PC-3 (cell line): ENCODE measurements around the gene S100A7. TPM values are rescaled to one million over a fixed set of nuclear protein-coding genes. Genes with fewer than 3 reads are reported as not detected.

Experiments used
- ATAC-seq: fragments of 200-7000 bp; cut with Tn5 transposase; 2 replicates; pipeline ENCODE4 v1.9.1; 2020; ENCODE audit warnings: mild to moderate bottlenecking, moderate library complexity
- Bru-seq: library from RNA; stranded (reverse); fragments of 400-500 nt; gene quantifications from one replicate; lab custom pipeline; 2021; lab: Mats Ljungman, UMichigan
- BruChase-seq, 2 experiments: library from RNA; stranded (reverse); fragments of 400-500 nt; gene quantifications; one replicate each; lab custom pipeline; 2021; lab: Mats Ljungman, UMichigan
- BruUV-seq: library from RNA; stranded (reverse); fragments of 400-500 nt; replicated peaks from 2 replicates; lab custom pipeline; 2021; lab: Mats Ljungman, UMichigan
- CTCF ChIA-PET: fragments of 300-600 bp; sonication (Branson Sonifier 250); formaldehyde crosslinking; loops from one replicate; lab custom pipeline; 2022; ENCODE audit warnings: antibody characterized with exemption; lab: Charles Lee
- POLR2A ChIA-PET: fragments of 300-600 bp; sonication (Branson Sonifier 250); formaldehyde crosslinking; loops from one replicate; lab custom pipeline; 2022; ENCODE audit warnings: antibody characterized with exemption; ENCODE audit not compliant: unreplicated experiment; lab: Charles Lee
- DNase-seq: peaks from one replicate; pipeline ENCODE4 v3.0.0-alpha.2; 2015
- H2AFZ ChIP-seq: fragments of 300-600 bp; sonication (generic); 2 replicates; pipeline ENCODE4 v1.6.0; 2016; ENCODE audit warnings: antibody characterized with exemption, low read length
- H3F3A ChIP-seq: fragments of 300-600 bp; sonication (generic); one replicate; pipeline ENCODE4 v1.6.0; 2017; ENCODE audit warnings: antibody characterized with exemption, low read length, control low read depth, mild to moderate bottlenecking; ENCODE audit not compliant: unreplicated experiment
- H3K27ac ChIP-seq: fragments of 300-600 bp; sonication (generic); 2 replicates; pipeline ENCODE4 v1.5.1; 2016; ENCODE audit warnings: mild to moderate bottlenecking, low read length
- H3K27me3 ChIP-seq: fragments of 300-600 bp; sonication (generic); 2 replicates; pipeline ENCODE4 v1.6.1; 2016; ENCODE audit warnings: low read length, mixed read lengths
- H3K36me3 ChIP-seq: fragments of 300-600 bp; sonication (generic); 2 replicates; pipeline ENCODE4 v1.6.1; 2016; ENCODE audit warnings: low read depth, mixed run types, low read length, mixed read lengths
- H3K4me1 ChIP-seq: fragments of 300-600 bp; sonication (generic); 2 replicates; pipeline ENCODE4 v1.5.1; 2016; ENCODE audit warnings: low read length; ENCODE audit not compliant: insufficient read depth
- H3K4me2 ChIP-seq: fragments of 300-600 bp; sonication (generic); 2 replicates; pipeline ENCODE4 v1.6.0; 2016; ENCODE audit warnings: low read length
- H3K4me3 ChIP-seq: fragments of 300-600 bp; sonication (generic); 2 replicates; pipeline ENCODE4 v1.5.1; 2016; ENCODE audit warnings: mild to moderate bottlenecking, low read length, mixed read lengths
- H3K79me2 ChIP-seq: fragments of 300-600 bp; sonication (generic); 2 replicates; pipeline ENCODE4 v1.6.1; 2017; ENCODE audit warnings: low read length, mixed read lengths
- H3K9ac ChIP-seq: fragments of 300-600 bp; sonication (generic); 2 replicates; pipeline ENCODE4 v1.6.0; 2016; ENCODE audit warnings: mild to moderate bottlenecking, low read length
- H3K9me2 ChIP-seq: fragments of 300-600 bp; sonication (generic); replicated peaks from 2 replicates; pipeline ENCODE4 v1.6.1; 2016; ENCODE audit warnings: mixed run types, low read length, mixed read lengths
- H3K9me3 ChIP-seq: fragments of 300-600 bp; sonication (generic); 2 replicates; pipeline ENCODE4 v1.6.1; 2016; ENCODE audit warnings: low read length, mixed read lengths
- H4K20me1 ChIP-seq: fragments of 300-600 bp; sonication (generic); 2 replicates; pipeline ENCODE4 v1.6.1; 2016; ENCODE audit warnings: low read length, mixed read lengths
- CTCF ChIP-seq: fragments of 300-600 bp; sonication (generic); conservative IDR thresholded peaks from 2 replicates; pipeline ENCODE4 v1.5.1; 2017; ENCODE audit warnings: antibody characterized with exemption, low read depth, mild to moderate bottlenecking, low read length
- EZH2 ChIP-seq: fragments of 300-600 bp; sonication (generic); IDR thresholded peaks from one replicate; pipeline ENCODE4 v1.6.1; 2017; ENCODE audit warnings: antibody characterized with exemption, mild to moderate bottlenecking, low read length; ENCODE audit not compliant: unreplicated experiment
- EZH2phosphoT487 ChIP-seq: fragments of 300-600 bp; sonication (generic); IDR thresholded peaks from 2 replicates; pipeline ENCODE4 v1.6.1; 2018; ENCODE audit warnings: mild to moderate bottlenecking, antibody characterized with exemption, low read length, borderline replicate concordance
- intact Hi-C: fragments of 100-400 bp; cut with micrococcal nuclease; formaldehyde crosslinking; loops from 2 replicates; pipeline ENCODE4 v1.9.0; 2023
- long read RNA-seq: library from polyadenylated mRNA; unstranded; transcript quantifications from one replicate; pipeline ENCODE4 v2.0.0, GENCODE V29; 2021; ENCODE audit not compliant: unreplicated experiment
- total RNA-seq: library from RNA; depleted of rRNA; stranded (reverse); fragments of >200 nt; gene quantifications from 2 replicates; pipeline ENCODE4 v1.2.3, GENCODE V29; 2014; rRNA removed

S100A7 gene
- total RNA-seq, result not detected in 2 replicates
- Bru-seq, nascent RNA, result not detected
- BruChase-seq, experiment 1, labeled RNA remaining after a 6-hour chase, result percentile 33 among the genes with signal in this experiment
- percentile 26 among the genes with signal in this experiment for BruChase-seq, experiment 2, labeled RNA remaining after a 2-hour chase
- long read RNA-seq, result 0 reads

GRCh38 chr1:153460551-153460950 is at the start of gene S100A7:
S100A7 (minus strand) TSS chr1:153460651; CDS start chr1:153459013, 1,638 bp downstream.
- no peak within 1 kb of the TSS for H3K4me2 ChIP-seq
- peaks cover 48% of the 10 kb centered on the region for H3K27me3 ChIP-seq
- no peak for ATAC-seq
- ChIA-PET POLR2A (no interaction called here), CTCF (no interaction called here)
- H3K79me2 ChIP-seq, result no peaks in the 10 kb centered on the region
- H3K4me3 ChIP-seq, result no peak within 1 kb of the TSS
- no peaks in the 10 kb centered on the region for H3F3A ChIP-seq
- H3K9ac ChIP-seq, result no peak within 1 kb of the TSS
- intact Hi-C loops, result no loop called here
- no peaks in the 10 kb centered on the region for H3K9me3 ChIP-seq
- no peak within 1 kb of the TSS for H2AFZ ChIP-seq
- TF ChIP-seq EZH2phosphoT487, result no peak
- no peak for TF ChIP-seq CTCF
- TF ChIP-seq EZH2, result no peak
- BruUV-seq, result no TSS peak
- no peaks in the 10 kb centered on the region for H3K36me3 ChIP-seq
- no peaks in the 10 kb centered on the region for H4K20me1 ChIP-seq
- DNase-seq, result no peak
- H3K9me2 ChIP-seq, result no peaks in the 10 kb centered on the region
- H3K27ac ChIP-seq, result no peak within 1 kb of the TSS
- no peaks in the 10 kb centered on the region for H3K4me1 ChIP-seq

- Histone ChIP-seq H3K4me2 (no peak overlapping the region), H3K27me3 (no peaks in the 10 kb centered on the region), H3K4me1 (peaks cover 66% of the 10 kb centered on the region), H3F3A (peaks cover 8% of the 10 kb centered on the region), H3K9me2 (no peaks in the 10 kb centered on the region), H2AFZ (no peak overlapping the region), H3K36me3 (no peaks in the 10 kb centered on the region), H3K9me3 (no peaks in the 10 kb centered on the region), H3K9ac (no peak overlapping the region), H4K20me1 (no peaks in the 10 kb centered on the region), H3K27ac (no peak overlapping the region), H3K4me3 (no peak overlapping the region), H3K79me2 (no peaks in the 10 kb centered on the region)
- ATAC-seq (no peak), DNase-seq (peak; percentile 71)
- POLR2A ChIA-PET, result no interaction called here
- intact Hi-C loops, result loop anchor here (2.0 to 5.0 kb wide), 4 partner anchors 37 to 237 kb away; partner anchors contain the start of genes ILF2, S100A14, S100A3 and S100A4
- TF ChIP-seq EZH2 (no peak), EZH2phosphoT487 (no peak), CTCF (peak; percentile 94)
- no TSS peak for BruUV-seq
- CTCF ChIA-PET, result interaction anchor here (0.6 to 2.3 kb wide), 4 partner anchors 25 to 103 kb away, joined by 3 to 24 read pairs (median 6); partner anchors contain the start of gene S100A16
Observed at GRCh38 chr1:153509729-153510354, 49.4 kb upstream of the S100A7 start.

- H2AFZ ChIP-seq, result no peak overlapping the region
- no peaks in the 10 kb centered on the region for H3K27me3 ChIP-seq
- no peaks in the 10 kb centered on the region for H3K9me2 ChIP-seq
- intact Hi-C loops, result loop anchor here (5.0 kb wide), 1 partner anchor 238 kb away; no protein-coding TSS in a partner anchor
- no TSS peak for BruUV-seq
- no peak overlapping the region for H3K4me3 ChIP-seq
- no peaks in the 10 kb centered on the region for H3K36me3 ChIP-seq
- no peak overlapping the region for H3K4me2 ChIP-seq
- H3F3A ChIP-seq, result peaks cover 8% of the 10 kb centered on the region
- no peaks in the 10 kb centered on the region for H4K20me1 ChIP-seq
- TF ChIP-seq EZH2 (no peak), EZH2phosphoT487 (no peak), CTCF (no peak)
- peaks cover 62% of the 10 kb centered on the region for H3K4me1 ChIP-seq
- ChIA-PET POLR2A (no interaction called here), CTCF (interaction anchor here (1.1 kb wide), 1 partner anchor 25 kb away, joined by 4 read pairs; no protein-coding TSS in a partner anchor)
- no peak overlapping the region for H3K9ac ChIP-seq
- no peaks in the 10 kb centered on the region for H3K9me3 ChIP-seq
- H3K79me2 ChIP-seq, result no peaks in the 10 kb centered on the region
- no peak overlapping the region for H3K27ac ChIP-seq
- ATAC-seq (no peak), DNase-seq (peak; percentile 46)
Observed at GRCh38 chr1:153509036-153509435, 48.6 kb upstream of the S100A7 start.
